ENCODE results near the gene MYO7B. TPM values are rescaled to one million over a fixed set of nuclear protein-coding genes. Genes with fewer than 3 reads are reported as not detected.

The MYO7B gene
- total and polyA plus RNA-seq, 5 experiments from 2014 or later, result 0.21 to 0.58 (median 0.34) TPM; not detected in 1

- peaks cover 12 to 42% (median 27%) of the 10 kb centered on the region in 5 donors for H3K27me3 Mint-ChIP-seq
- H3K4me1 Mint-ChIP-seq, result peaks cover 0 to 6% (median 3%) of the 10 kb centered on the region in 4 donors
- H3K36me3 Mint-ChIP-seq, result peaks cover 0 to 4% (median 0%) of the 10 kb centered on the region in 3 donors
- H3K27ac Mint-ChIP-seq, result no peak overlapping the region
- DNase-seq (peak in 1 of 10 donors; percentile 50), ATAC-seq (no peak)
- no peak overlapping the region for H3K4me3 Mint-ChIP-seq
- POLR2A ChIA-PET, result no interaction called here
- H3K9me3 Mint-ChIP-seq, result no peaks in the 10 kb centered on the region
Measured at GRCh38 chr2:127658641-127659407, 123.3 kb downstream of the MYO7B start.

- Mint-ChIP-seq H3K36me3 (peaks cover 0 to 3% (median 0%) of the 10 kb centered on the region in 3 donors), H3K27me3 (peaks cover 12 to 46% (median 28%) of the 10 kb centered on the region in 5 donors), H3K4me3 (no peak overlapping the region), H3K4me1 (peaks cover 0 to 7% (median 3%) of the 10 kb centered on the region in 4 donors), H3K27ac (no peak overlapping the region), H3K9me3 (no peaks in the 10 kb centered on the region)
- POLR2A ChIA-PET, result no interaction called here
- ATAC-seq, result no peak
- peak in 1 of 10 donors; percentile 38 for DNase-seq
Measured at GRCh38 chr2:127659408-127660290, 124.2 kb downstream of the MYO7B start.

DNA sequence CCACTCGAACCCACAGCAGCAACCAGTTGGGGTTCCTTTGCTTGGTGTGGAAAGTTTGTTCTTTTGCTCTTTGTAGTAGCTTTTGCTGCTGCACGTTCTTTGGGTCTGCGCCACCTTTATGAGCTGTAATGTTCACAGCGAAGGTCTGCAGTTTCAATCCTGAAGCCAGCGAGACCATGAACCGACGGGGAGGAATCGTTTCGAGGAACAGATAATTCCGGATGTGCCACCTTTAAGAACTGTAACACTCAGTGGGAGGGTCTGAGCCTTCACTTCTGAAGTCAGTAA, 124.8 kb downstream of the MYO7B start:
- DNase-seq (no peak), ATAC-seq (no peak)
- H3K27me3 Mint-ChIP-seq, result peaks cover 17 to 52% (median 34%) of the 10 kb centered on the region in 5 donors
- no peaks in the 10 kb centered on the region for H3K9me3 Mint-ChIP-seq
- POLR2A ChIA-PET, result no interaction called here
- H3K4me3 Mint-ChIP-seq, result no peak overlapping the region
- peaks cover 0 to 3% (median 0%) of the 10 kb centered on the region in 3 donors for H3K36me3 Mint-ChIP-seq
- H3K4me1 Mint-ChIP-seq, result peaks cover 0 to 7% (median 3%) of the 10 kb centered on the region in 4 donors
- no peak overlapping the region for H3K27ac Mint-ChIP-seq

DNA sequence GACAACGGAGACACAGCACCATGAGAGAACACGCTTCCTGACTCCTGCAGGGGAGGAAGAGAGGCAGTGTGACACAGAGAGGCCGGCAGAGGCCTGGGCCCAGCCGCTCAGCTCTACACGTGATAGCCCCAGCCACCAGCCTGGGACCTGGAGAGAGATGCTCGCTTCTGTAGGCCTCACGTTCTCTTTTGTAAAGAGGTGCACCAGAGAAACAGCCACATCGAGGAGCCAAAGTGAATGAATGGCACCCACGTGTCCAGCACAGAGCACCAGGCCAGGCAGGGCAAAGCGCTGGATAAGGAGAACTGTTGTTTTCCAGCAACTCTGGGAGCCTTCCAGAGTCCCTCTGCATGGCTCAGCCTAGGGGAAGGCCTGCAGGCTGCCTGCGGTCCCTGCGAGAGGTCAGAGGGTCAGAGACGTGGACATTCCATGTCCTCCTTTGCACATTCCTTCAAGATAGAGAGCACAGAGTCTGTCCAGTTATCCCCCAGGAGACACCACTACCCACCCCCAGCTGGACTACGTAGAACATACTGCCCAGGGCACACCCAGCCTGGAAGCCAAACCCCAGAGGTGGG, 125.7 kb downstream of the MYO7B start:
- H3K27me3 Mint-ChIP-seq, result peaks cover 19 to 61% (median 39%) of the 10 kb centered on the region in 5 donors
- no peak for ATAC-seq

GRCh38 chr2:127661949-127662510, 126.5 kb downstream of the MYO7B start:
- peaks cover 23 to 68% (median 45%) of the 10 kb centered on the region in 5 donors for H3K27me3 Mint-ChIP-seq

More for the DNA sequence above, 125.7 kb downstream of the MYO7B start:
- no peak overlapping the region for H3K4me3 Mint-ChIP-seq
- H3K4me1 Mint-ChIP-seq, result peaks cover 0 to 7% (median 3%) of the 10 kb centered on the region in 4 donors
- H3K9me3 Mint-ChIP-seq, result no peaks in the 10 kb centered on the region
- DNase-seq, result no peak
- POLR2A ChIA-PET, result no interaction called here
- no peak overlapping the region for H3K27ac Mint-ChIP-seq
- peaks cover 0 to 3% (median 0%) of the 10 kb centered on the region in 3 donors for H3K36me3 Mint-ChIP-seq

DNA sequence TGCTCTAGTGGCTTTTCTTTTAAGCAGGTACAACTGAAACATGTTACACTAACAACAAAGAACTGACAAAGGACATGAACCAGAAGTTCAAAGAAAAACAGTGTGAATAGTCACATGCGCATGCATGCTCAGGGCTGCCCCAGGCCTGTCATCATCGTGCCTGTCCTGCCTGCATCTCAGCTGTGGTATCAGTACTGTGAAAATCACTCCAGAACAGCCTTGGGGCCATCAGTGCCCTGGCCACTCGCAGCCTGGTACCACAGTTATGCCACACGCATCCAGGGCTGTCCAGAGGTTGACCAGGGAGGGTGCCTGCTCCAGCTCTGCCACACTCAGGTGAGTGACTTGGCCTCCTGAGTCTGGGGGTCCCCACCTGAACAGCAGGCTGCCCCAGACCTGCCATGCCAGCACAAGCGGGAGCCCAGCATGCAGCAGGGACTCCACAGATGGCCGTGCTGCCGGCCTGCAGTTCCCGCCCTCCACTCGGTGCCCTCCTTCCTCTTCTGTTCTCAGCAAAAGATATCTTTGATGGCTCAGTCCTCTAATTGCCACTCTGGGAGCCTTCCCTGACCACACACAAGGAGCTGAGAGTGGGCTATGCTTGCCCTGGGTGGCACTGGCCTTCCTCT, 127.6 kb downstream of the MYO7B start:
- Mint-ChIP-seq H3K27me3 (peaks cover 23 to 68% (median 45%) of the 10 kb centered on the region in 5 donors), H3K27ac (no peak overlapping the region), H3K4me3 (no peak overlapping the region), H3K4me1 (peaks cover 0 to 7% (median 3%) of the 10 kb centered on the region in 4 donors), H3K36me3 (peaks cover 0 to 3% (median 0%) of the 10 kb centered on the region in 3 donors), H3K9me3 (no peaks in the 10 kb centered on the region)
- POLR2A ChIA-PET, result no interaction called here
- DNase-seq (peak in 1 of 10 donors; percentile 56), ATAC-seq (no peak)

More at GRCh38 chr2:127661949-127662510, 126.5 kb downstream of the MYO7B start:
- no peak overlapping the region for H3K27ac Mint-ChIP-seq
- peaks cover 0 to 3% (median 0%) of the 10 kb centered on the region in 3 donors for H3K36me3 Mint-ChIP-seq
- POLR2A ChIA-PET, result no interaction called here
- H3K9me3 Mint-ChIP-seq, result no peaks in the 10 kb centered on the region
- peaks cover 0 to 7% (median 3%) of the 10 kb centered on the region in 4 donors for H3K4me1 Mint-ChIP-seq
- DNase-seq, result peak in 1 of 10 donors; percentile 49
- no peak overlapping the region for H3K4me3 Mint-ChIP-seq
- ATAC-seq, result no peak

GRCh38 chr2:127663566-127664064, 128.1 kb downstream of the MYO7B start:
- peaks cover 0 to 7% (median 3%) of the 10 kb centered on the region in 4 donors for H3K4me1 Mint-ChIP-seq
- DNase-seq, result no peak
- H3K27ac Mint-ChIP-seq, result no peak overlapping the region
- H3K36me3 Mint-ChIP-seq, result peaks cover 0 to 3% (median 0%) of the 10 kb centered on the region in 3 donors
- H3K4me3 Mint-ChIP-seq, result no peak overlapping the region
- POLR2A ChIA-PET, result no interaction called here
- H3K9me3 Mint-ChIP-seq, result no peaks in the 10 kb centered on the region
- ATAC-seq, result no peak
- H3K27me3 Mint-ChIP-seq, result peaks cover 23 to 68% (median 44%) of the 10 kb centered on the region in 5 donors

DNA sequence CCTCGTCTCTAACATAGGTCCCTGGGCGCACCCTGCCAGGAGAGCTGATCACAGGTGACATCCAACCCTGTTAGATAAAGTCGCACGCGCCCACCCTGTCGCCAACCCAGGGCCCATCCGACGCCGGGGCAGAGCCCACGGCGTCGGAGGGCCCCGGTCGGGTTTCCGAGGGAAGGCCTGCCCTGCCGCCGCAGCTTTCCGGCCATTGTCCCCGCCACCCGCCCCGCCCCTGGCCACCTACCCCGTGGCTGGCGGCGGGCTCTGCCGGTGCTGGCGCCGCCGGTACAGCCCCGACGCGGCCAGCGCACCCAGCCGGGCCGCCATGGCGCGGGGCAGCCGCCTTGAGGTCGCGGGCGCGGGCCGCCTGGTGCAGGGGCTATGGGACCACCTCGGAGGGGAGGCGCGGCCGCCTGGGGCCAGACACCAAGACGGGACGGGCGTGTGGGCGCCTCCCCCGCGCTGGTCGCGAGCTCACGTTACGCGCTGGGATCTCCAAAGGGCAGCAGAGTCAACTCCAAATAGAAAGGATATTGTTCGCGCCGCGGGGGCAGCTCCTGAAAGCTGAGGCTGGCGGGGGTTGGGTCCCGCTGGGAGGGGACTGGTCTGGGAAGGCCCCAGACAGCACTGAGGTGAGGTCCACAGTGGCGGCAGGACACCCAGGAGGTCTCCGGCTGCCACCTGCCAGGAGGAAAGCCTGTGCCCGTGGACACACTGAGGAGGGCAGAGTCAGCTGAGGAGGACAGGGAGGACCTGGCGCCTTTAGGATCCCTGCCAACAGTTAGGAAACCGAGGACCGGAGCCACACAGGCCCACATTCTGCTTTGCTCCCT, 128.8 kb downstream of the MYO7B start:
- Mint-ChIP-seq H3K27me3 (peaks cover 26 to 68% (median 44%) of the 10 kb centered on the region in 5 donors), H3K9me3 (no peaks in the 10 kb centered on the region), H3K4me1 (peaks cover 0 to 7% (median 3%) of the 10 kb centered on the region in 4 donors), H3K27ac (no peak overlapping the region), H3K4me3 (no peak overlapping the region), H3K36me3 (peaks cover 0 to 3% (median 0%) of the 10 kb centered on the region in 3 donors)
- POLR2A ChIA-PET, result no interaction called here
- DNase-seq (peak in 1 of 10 donors; percentile 51), ATAC-seq (no peak)

GRCh38 chr2:127664895-127665225, 129.4 kb downstream of the MYO7B start:
- no peak overlapping the region for H3K4me3 Mint-ChIP-seq
- H3K9me3 Mint-ChIP-seq, result peaks cover 0 to 2% (median 0%) of the 10 kb centered on the region in 9 donors
- ATAC-seq (no peak), DNase-seq (no peak)
- peaks cover 0 to 3% (median 0%) of the 10 kb centered on the region in 3 donors for H3K36me3 Mint-ChIP-seq
- H3K27ac Mint-ChIP-seq, result peak overlapping the region in 1 of 10 donors; percentile 24
- peaks cover 0 to 7% (median 3%) of the 10 kb centered on the region in 4 donors for H3K4me1 Mint-ChIP-seq
- H3K27me3 Mint-ChIP-seq, result peaks cover 28 to 67% (median 46%) of the 10 kb centered on the region in 5 donors
- POLR2A ChIA-PET, result no interaction called here

GRCh38 chr2:127665267-127665893, 129.9 kb downstream of the MYO7B start:
- Mint-ChIP-seq H3K27ac (no peak overlapping the region), H3K4me1 (peaks cover 0 to 7% (median 3%) of the 10 kb centered on the region in 4 donors), H3K36me3 (peaks cover 0 to 3% (median 0%) of the 10 kb centered on the region in 3 donors), H3K9me3 (peaks cover 0 to 2% (median 0%) of the 10 kb centered on the region in 9 donors), H3K4me3 (no peak overlapping the region), H3K27me3 (peaks cover 30 to 69% (median 50%) of the 10 kb centered on the region in 5 donors)
- ATAC-seq (no peak), DNase-seq (no peak)
- POLR2A ChIA-PET, result interaction anchor here (0.6 kb wide), 1 partner anchor 43 kb away, joined by 3 read pairs; no protein-coding TSS in a partner anchor

DNA sequence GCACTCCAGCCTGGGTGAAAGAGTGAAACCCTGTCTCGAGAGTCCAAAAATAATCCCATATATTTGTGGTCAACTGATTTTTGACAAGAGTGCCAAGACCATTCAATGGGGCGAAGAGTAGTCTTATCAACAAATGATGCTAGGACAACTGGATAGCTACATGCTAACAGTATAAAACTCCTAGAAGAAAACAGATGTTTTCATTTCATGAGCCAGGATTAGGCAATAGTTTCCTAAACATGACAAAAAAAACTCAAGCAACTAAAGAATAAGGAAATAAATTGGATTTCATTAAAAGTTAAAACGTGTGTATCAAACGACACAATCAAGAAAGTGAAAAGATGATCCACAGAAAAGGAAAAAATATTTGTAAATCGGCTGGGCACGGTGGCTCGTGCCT, 133.6 kb downstream of the MYO7B start:
- peaks cover 0 to 2% (median 0%) of the 10 kb centered on the region in 9 donors for H3K9me3 Mint-ChIP-seq
- no peak overlapping the region for H3K4me3 Mint-ChIP-seq
- no peak for ATAC-seq
- peaks cover 0 to 6% (median under 1%) of the 10 kb centered on the region in 4 donors for H3K4me1 Mint-ChIP-seq
- no peaks in the 10 kb centered on the region for H3K36me3 Mint-ChIP-seq
- DNase-seq, result no peak
- no peak overlapping the region for H3K27ac Mint-ChIP-seq
- POLR2A ChIA-PET, result no interaction called here
- H3K27me3 Mint-ChIP-seq, result peaks cover 23 to 69% (median 56%) of the 10 kb centered on the region in 5 donors

Data from naive thymus-derived CD8-positive, alpha-beta T cell (primary cell).